NCI-H146 (cell line): ENCODE measurements around the gene TMEM163.
A peak's percentile ranks its signal among the peaks of the same experiment; 100 is the strongest.
"Not testable (repeated sequence)": the region's sequence is repeated elsewhere in the genome, so short reads cannot be mapped to it uniquely, and the experiment has no call there.

Source experiments
- DNase-seq: peaks from one replicate; lab custom pipeline; 2025; lab: John Stamatoyannopoulos, UW

Gene TMEM163

GRCh38 chr2:134723742-134724141 lies 4.9 kb upstream of the TMEM163 start:
- not testable (repeated sequence) for DNase-seq

GRCh38 chr2:134722728-134723127 lies 3.9 kb upstream of the TMEM163 start:
- DNase-seq = no peak

- DNase-seq = no peak
These were observed 2.8 kb upstream of the TMEM163 start for GRCh38 chr2:134721596-134721995.

DNA sequence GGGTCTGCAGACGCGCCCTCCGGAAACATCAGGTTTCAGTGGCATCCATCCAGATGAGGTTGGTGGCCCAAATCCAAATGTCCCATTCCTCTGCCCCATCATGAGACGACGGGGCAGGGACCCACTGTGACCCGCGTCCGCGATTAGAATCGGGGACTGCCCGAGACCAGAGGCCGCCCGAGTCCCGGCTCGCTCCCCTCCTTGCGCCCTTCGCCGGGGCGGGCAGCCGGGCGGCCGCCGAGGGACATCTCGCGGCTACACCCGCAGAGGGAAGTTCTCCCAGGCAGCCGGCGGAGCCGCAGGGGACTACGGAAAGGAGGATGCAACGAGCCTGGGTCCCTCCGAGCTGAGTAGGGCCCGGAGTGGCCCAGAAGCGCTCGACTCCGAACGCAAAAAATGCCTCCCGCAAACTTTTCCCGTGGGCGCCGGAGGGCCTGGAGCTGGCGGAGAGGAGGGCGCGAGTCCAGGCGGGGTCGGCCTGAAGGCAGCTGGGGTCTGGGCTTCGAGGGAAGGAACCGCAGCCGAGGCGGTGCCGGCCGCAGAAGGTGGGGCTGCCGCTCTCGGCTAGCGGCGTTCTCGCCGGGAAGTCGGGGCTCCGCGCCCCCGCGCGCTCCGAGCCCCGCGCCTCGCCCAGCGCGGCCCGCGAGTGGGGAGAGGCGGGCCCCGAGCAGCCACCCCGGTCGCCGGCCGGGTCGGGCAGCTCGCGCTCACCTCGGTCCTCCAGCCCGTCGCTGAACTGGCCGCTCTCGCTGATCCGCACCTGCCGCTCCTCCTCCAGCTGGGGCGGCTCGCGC lies 580 bp downstream of the TMEM163 start:
- DNase-seq = peak; percentile 74

GRCh38 chr2:134717286-134718022 lies 1.3 kb downstream of the TMEM163 start:
- peak; percentile 36 for DNase-seq

DNA sequence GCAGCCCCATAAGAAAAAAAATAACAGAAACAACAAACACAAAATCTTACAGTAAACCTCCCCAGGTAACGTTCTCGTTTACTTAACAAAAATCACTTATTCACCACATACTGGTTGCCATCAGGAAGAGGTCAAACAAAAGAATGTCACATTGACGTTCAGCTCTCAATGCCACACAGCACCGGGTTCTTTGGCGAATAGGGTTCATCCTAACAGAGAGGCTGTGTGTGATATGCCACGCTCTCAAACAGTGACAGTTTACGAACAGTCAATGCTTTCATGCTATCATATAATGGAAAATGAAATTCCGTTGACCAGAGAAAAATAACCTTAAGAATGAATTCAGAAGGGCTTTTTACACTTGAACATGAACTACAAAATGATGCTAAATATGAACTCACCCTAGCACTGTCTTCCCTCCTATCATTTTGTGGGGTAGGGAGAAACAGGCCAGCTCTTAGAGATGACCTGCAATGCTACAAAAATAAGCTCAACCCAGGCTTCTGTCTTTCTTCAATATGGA lies 2.0 kb downstream of the TMEM163 start:
- peak; percentile 31 for DNase-seq

DNA sequence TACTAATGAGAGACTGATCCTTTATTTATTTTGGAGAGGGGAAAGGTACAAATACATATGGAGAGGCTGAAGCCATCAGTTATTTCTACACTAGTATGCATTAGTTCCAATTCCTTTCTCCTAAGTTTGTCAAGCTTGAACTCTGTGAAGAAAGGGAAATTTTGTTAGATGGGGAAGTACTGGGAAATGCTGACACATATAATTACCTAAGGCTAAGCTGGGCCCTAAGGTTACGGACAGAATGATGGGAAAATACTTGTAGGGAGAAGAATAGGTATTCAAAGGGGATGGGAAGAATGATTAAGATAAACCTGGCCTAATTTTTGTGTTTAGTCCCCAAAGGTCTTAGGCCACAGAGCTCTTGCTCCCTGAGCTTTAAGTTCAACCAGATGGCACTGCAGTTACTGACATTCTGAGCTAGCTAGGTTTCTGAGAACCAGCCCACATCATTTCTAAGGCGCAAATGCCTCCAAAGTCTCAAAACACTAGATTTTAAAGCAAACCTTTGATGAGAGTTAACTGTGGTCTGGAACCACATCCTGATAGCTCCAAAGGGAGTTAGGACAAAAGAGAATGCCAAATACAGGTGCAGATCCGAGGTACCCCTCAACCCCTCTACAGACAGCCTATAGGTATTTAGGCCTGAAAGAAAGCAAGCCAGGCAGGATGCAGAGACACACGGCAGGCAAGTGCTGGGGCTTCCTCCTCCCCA lies 2.7 kb downstream of the TMEM163 start:
- DNase-seq = no peak

DNA sequence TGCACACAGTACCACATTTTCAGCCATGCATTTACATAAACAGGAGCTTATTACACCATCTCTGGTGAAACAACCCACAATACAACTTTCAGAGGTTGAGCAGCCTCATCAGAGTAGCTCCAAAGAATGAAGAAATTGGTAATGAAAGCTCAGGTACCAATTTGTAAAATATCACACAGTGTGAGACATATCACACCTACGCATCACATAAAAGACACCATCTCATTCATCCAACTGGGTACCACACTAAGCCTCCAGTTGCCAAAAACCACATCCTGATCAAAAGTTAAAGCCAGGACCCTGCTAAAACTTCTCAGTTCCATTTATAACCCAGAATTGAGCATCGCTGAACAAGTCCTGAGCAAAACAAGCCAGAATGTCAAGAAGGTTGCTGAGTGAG lies 4.6 kb downstream of the TMEM163 start:
- no peak for DNase-seq

- DNase-seq = no peak
These were observed 5.2 kb downstream of the TMEM163 start for GRCh38 chr2:134713606-134714005.

GRCh38 chr2:134713176-134713575 lies 5.6 kb downstream of the TMEM163 start:
- no peak for DNase-seq

- no peak for DNase-seq
These were observed 6.1 kb downstream of the TMEM163 start for GRCh38 chr2:134712736-134713135.

- no peak for DNase-seq
These were observed 6.5 kb downstream of the TMEM163 start for GRCh38 chr2:134712299-134712698.

DNA sequence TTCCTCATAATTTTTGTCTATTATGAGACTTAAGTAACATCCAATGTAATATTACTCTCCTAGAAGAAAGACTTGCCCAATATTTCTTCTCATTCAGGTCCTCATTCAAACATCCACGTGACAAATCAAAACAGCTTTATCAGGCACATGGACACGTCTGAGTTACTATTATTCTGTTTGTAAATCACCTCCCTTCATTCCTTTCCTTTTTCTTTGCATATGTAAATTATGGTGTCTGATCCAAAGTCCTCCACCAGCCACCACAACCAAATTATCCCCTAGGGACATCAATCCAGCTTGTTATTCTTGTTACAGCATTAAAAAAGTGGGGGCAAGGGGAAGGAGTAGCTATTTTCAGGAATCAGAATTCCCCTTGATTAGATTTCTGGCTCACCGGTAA lies 7.1 kb downstream of the TMEM163 start:
- DNase-seq = no peak

- no peak for DNase-seq
These were observed 11.5 kb downstream of the TMEM163 start for GRCh38 chr2:134707330-134707676.

DNA sequence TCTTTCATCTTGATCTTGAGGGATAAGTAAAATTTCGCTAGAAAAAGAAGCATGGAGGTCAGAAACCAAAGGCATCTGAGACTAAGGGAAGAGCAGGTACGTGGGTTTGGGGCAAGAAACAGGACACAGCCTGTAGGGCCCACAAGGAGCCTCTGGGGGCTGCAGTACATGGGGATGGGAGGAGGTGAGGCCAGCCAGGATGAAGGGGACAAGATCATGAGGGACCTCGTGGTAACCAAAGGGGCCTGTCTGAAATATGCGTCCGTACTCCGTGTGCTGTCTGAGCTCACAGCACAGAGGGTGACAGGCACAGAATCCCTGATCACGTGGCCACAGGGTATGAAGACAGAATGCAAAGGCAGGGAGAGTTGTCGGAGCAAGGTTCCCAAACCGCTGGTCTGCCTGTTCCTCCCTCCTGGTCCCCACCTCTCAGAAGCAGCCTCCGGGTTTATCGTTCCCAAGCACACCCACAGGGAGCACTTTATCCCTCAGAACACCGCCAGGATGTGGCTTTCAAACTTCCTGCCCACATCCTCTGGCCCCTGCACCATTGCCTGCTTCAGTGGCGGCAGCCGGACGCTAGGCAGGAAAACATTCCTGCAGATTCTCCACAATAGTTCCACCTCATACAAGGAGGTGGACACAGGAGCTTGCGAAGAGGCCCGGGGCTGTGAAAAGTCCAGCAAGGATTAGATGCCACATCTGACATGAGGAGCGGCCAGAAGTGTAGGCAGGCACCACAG lies 12.0 kb downstream of the TMEM163 start:
- DNase-seq = no peak

- DNase-seq = peak; percentile 62
These were observed 12.8 kb downstream of the TMEM163 start for GRCh38 chr2:134705861-134706586.

DNA sequence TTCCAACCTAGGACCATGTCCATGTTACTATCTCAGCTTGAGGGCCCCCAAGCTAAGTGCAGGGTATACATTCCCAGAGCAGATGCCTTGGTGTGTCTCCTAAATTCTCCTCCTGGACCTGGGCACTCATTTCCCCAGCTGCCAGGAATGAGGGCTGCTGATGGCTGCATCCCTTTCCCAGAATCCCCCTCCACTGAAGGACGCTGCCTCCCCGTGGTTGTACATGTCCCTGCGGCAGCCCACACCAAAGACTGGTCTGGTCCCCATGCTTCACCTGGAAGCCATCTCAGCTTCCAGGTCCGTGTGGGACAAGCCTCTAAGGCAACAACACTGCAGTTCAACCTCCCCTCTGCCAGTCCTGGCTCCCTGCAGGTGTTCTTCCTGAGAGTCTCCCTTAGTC lies 14.6 kb downstream of the TMEM163 start:
- DNase-seq = peak; percentile 51

DNA sequence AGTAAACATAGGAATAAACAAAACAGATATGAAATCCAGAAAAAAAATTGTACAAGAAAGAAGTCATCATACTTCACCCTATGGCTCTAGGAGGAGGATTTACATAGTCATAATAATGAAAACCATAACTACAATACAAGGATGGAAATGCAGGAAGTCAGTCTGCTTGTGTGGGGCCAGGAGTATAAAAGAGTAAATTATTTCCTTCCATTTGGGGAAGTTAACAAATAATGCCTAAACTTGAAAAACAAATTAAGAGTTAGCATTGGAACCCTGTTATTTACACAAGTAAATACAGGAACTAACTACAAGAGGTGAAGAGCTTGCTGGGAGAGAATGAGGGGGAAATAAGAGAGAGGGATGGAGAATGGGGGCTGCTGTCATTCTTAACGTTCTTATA lies 15.4 kb downstream of the TMEM163 start:
- DNase-seq = no peak

GRCh38 chr2:134700730-134701129 lies 18.1 kb downstream of the TMEM163 start:
- DNase-seq = no peak

DNA sequence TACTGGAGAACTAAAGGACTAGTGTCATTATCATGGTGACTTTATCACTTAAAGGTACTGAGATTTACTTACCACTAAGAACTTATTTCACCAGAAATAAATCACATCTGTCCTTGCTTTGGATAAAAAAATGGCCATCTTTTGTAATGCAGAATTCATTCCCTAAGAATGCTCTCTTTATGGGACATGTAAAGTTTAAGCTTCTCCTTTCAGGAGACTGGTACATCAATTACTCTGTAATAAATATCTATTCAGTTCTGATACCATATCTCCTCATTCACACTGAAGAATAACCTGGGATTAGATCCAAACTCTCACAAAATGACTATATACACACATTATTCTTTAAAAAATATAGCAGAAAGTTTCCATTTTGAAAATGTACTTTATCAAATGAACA lies 24.4 kb downstream of the TMEM163 start:
- DNase-seq = no peak
